HG02642 (cell line): ENCODE measurements around the gene PIEZO1.
"Not testable (repeated sequence)": the region's sequence is repeated elsewhere in the genome, so short reads cannot be mapped to it uniquely, and the experiment has no call there.

Experiments
- ATAC-seq: cut with Tn5 transposase; IDR thresholded peaks from one replicate; pipeline ENCODE4 v1.9.1; 2021; ENCODE audit warnings: mild to moderate bottlenecking; ENCODE audit not compliant: unreplicated experiment, poor library complexity

The PIEZO1 gene

DNA sequence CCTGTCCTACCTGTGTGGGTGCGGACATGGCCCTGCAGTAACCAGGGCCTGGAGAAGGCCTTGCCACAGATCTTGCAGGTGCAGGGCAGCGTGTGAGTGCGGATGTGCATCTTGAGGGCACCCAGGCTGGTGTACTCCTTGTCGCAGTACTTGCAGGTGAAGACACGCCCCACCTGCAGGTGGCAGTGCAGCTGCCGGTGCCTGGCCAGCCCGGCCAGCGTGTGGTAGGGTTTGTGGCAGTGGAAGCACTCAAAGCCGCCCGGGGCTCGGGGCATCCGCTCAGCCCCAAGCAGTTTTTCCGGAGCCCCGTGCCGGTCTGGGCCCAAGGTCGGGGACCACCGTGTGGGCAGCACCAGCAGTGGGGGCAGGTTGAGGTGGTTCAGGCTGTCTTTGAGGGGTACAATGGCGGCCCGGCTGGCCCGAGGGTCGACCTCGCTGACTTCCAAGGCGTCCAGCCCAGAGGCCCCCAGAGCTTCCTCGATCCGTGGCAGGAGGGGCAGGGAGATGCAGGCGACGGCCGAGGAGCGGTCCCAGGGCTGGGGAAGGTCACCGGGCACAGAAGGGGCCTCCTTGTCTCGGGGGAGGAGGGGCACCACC lies 103.8 kb downstream of the PIEZO1 start:
- ATAC-seq, result no peak

DNA sequence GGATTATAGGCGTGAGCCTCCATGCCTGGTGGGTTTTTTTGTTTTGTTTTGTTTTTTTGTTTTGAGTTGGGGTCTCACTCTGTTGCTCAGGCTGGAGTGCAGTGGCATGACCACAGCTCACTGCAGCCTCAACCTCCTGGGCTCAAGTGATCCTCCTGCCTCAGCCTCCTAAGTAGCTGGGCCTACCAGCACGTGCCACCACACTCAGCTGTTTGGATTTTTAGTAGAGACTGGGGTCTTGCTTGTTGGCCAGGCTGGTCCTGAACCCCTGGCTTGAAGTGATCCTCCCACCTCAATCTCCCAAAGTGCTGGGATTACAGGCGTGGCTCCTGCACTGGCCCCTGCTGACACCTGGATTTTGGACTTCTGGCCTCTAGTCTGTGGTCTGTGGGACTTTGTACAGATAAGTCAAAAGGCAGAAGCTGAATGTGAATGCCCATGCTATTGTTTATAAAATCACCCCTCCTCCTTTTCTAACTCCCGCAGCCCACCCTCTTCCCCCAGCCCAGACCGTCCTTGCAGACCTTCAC lies 104.4 kb downstream of the PIEZO1 start:
- ATAC-seq, result no peak

DNA sequence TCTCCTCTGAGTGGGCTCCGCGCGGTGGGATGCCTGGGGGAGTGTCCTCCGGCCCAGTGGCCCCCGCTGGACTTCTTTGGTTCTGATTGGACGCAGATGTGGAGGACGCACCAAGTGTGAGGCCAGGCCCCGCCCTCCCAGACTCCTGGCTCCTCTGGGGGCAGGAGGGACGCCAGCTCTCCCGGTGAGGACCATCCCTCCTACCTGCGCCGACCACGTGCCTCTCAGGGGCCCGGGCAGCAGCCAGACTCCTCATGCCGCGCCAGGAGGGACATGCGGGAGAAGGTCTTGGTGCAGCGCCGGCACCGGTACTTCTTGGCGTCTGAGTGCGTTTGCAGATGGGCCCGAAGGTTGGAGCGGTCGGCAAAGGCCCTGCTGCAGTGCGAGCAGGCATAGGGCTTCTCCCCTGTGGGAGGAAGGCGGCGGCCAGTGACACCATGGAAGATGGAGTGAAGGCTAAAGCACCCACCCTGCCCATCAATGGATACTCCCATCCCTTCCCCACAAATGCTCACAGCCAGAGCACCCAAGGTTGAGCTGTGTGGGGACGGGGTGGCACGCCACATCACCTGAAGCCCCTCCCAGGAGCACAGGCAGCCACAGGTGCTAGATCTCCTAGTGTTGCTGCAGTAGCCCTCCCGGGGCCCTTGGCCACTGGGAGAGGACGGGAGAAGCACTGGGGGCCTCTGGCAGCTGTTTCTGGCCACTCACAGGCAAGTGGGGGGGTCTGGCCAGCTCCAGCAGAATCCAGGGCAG lies 106.6 kb downstream of the PIEZO1 start:
- ATAC-seq, result no peak

DNA sequence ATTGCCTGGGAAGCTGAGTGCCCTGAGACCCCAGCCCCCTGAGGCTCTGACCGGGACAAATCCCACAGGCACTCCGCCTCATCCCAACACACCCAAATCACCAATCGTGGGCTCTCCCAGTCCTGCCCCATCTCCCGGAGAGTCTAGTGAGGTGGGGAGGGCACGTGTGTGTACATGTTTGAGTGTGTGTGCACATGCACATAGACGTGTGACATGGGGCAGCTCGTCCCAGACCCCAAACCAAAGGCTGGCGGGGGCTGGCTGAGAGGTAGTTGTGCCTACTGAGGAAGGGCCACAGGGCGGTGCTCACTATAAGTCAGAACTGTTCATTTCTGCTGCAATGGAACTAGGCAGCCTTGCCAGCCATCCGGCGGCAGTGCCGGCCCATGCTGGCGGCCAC lies 107.3 kb downstream of the PIEZO1 start:
- no peak for ATAC-seq

DNA sequence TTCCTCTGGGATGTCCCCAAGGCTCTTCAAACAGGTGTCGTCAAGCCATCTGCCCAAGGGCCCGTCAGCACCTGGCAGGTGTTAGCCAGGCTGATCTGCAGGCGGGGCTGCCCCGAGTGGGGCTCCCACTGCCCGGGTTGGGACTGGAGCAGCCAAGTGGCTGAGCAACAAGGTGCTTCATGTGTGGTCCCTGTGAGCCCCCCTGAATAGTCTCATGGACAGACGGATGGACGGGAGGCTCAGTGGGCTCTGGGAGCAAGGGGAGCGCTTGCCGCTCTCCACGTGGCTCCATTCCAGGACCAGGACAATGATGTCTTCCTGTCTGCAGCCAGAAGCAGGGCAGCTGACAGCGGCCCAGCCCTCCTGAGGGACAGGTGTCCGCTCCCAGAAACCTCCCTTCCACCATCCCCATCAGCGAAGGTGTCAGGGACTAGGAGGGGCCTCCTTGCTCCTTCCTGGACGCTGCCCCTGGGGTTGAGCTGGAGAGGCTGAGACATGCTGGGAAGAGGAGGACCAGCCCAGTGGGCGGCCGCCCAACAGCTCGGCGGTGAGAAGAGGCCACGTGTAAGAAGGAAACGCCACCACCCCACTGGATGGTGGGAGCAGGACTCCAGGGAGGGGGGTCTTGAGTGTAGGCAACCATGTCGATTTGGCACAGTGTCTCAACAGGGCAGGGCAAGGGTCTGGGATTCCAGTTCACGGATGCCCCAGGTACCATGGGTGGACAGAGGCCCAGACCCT lies 108.3 kb downstream of the PIEZO1 start:
- ATAC-seq, result no peak

DNA sequence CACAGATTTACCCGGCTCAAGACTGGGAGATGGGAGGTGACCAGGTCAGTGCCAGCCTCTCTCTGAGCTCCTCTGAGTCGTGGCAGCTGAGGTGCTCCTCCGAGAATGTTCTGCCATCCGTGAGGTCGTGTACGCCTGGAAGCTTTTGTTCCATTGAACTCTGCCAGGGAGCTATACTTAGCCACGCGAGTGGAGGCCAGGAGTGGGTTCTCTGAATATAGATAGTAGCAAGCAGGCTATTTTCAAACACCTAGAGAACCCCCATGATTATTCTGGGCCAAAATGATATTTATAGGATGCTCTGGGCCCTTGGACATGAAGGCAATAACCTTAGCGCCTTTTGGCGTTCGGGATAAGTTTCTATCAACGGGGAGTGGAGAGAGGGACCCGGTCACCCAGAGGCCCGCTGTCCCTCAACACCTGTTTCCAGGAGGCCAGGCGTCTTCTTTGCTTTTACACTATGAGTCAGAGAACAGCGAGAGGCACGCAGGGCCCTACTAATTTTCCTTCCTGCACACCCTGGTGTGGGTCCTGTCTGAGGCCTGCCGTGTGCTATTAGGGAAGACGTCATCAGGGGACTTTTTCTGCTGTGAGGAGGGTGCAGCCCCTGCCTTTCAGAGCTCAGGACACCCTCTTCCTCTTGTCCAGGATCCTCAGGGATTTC lies 111.2 kb downstream of the PIEZO1 start:
- no peak for ATAC-seq

DNA sequence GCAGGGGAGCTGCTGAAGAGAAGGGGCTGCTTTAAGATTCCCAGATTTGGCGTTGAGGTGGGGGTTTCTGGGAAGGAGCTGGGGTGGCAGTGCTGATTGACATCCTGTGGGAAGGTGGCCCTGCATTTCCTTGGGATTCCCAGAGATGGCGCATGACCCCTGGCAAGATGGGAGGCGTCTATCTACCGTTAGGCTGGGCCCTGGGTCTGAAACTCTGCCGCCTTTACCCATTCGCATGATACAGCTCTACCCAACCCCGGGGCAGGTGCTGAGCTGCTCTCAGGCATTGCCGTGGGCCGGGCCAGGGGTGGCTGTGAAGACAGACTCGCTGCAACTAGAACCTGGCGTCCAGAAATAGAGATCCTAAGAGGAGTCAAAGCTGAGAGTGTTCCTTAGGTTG lies 112.2 kb downstream of the PIEZO1 start:
- no peak for ATAC-seq

DNA sequence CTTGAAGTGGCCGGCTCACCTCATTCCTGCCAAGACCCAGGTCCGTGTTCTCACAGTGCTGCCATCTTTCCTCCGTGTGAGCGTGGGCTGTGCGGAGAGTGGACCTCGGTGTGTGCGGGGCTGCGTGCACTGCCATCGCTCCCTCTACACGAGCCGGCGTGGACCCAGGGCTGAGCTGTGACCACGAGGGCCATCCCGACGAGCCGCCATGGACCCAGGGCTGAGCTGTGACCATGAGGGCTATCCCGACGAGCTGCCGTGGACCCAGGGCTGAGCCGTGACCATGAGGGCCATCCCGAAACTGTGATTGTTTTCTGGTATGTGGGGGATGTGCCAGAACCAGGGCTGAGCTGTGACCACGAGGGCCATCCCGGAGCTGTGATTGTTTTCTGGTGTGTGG lies 113.2 kb downstream of the PIEZO1 start:
- no peak for ATAC-seq

DNA sequence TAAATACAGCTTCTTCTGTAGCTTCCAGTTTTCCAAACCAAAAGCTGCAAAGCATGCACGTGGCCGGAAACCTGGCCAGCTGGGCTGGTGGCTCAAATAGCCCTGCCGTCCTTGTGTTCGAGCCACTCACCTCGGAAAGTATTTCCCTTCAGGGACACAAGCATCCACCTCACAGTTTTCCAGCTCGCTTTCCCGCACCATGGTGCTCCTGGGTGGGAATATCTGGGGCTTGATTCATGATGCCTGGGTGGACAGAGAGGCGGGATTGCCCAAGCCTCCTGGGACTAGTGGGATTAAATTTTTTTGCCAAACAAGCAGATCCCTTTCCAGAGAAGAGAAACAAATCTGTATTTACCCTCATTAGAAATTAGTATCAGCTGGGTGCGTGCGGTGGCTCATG lies 115.0 kb downstream of the PIEZO1 start:
- ATAC-seq, result no peak

DNA sequence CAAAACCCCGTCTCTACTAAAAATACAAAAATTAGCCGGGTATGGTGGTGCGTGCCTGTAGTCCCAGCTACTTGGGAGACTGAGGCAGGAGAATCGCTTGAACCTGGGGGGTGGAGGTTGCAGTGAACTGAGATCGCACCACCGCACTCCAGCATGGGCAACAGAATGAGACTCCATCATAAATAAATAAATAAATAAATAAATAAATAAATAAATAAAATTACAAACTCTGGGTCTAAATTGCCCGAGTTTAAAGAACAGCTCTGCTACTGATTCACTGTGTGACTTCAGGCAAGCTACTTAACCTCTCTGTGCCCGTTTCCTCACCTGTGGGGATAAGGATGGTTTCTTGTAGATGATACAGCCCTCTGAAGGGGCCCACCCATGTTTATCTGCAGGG lies 115.5 kb downstream of the PIEZO1 start:
- not testable (repeated sequence) for ATAC-seq

DNA sequence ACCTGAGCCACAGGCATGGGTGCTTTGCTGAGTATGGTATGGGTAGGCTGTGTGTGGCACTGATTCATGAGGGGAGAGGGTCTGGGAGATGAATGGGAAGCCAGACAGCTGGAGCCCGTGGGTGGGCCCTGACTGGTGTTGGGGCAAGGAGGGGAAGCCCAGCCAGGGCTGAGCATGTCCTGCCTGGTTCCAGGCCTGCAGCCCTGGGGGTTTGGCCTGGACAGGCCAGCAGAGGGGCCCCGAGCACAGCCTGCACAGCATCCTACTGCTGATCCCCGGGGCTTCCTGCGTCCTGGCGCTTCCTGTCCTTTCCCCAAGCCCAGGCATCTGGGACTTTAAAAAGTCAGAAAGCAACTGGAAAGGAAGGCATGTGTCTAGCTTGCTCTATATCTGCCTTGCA lies 117.6 kb downstream of the PIEZO1 start:
- no peak for ATAC-seq

DNA sequence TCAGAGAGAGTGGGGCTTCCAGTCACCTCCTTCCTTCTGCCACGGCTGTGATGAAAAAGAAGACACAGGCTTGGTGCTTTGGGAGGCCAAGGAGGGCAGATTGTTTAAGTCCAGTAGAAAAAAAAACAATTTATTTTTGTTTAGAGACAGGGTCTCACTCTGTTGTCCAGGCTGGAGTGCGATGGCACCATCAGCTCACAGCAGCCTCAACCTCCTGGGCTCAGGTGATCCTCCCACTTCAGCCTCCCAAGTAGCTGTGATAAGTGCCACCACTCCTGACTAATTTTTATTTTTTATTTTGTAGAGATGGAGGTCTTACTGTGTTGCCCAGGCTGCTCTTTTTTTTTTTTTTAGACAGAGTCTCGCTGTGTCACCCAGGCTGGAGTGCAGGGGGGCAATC lies 119.5 kb downstream of the PIEZO1 start:
- ATAC-seq, result no peak
